Activated T-cell treated with anti-CD3 and anti-CD28 coated beads for 24 hours (primary cell): ENCODE measurements around the gene COA1.

Experiments used
- DNase-seq: peaks from one replicate; pipeline ENCODE4 v3.0.0-alpha.2; 2020; ENCODE audit warnings: low read depth

COA1 gene

GRCh38 chr7:43652364-43652763 is 77.0 kb downstream of the COA1 start:
- no peak for DNase-seq

- no peak for DNase-seq
These were observed 78.8 kb downstream of the COA1 start for GRCh38 chr7:43650457-43651052.

- DNase-seq: peak; percentile 53
These were observed 79.5 kb downstream of the COA1 start for GRCh38 chr7:43649755-43650274.

GRCh38 chr7:43648473-43649406 is 80.6 kb downstream of the COA1 start:
- DNase-seq: peak; percentile 50

GRCh38 chr7:43647673-43648472 is 81.5 kb downstream of the COA1 start:
- peak; percentile 58 for DNase-seq

- DNase-seq: no peak
These were observed 82.0 kb downstream of the COA1 start for GRCh38 chr7:43647339-43647672.

- no peak for DNase-seq
These were observed 82.6 kb downstream of the COA1 start for GRCh38 chr7:43646603-43647338.

- no peak for DNase-seq
These were observed 83.6 kb downstream of the COA1 start for GRCh38 chr7:43645699-43646226.

- DNase-seq: no peak
These were observed 85.5 kb downstream of the COA1 start for GRCh38 chr7:43643846-43644245.

- DNase-seq: no peak
These were observed 86.3 kb downstream of the COA1 start for GRCh38 chr7:43642897-43643630.

GRCh38 chr7:43640679-43641078 is 88.6 kb downstream of the COA1 start:
- no peak for DNase-seq

- DNase-seq: no peak
These were observed 89.3 kb downstream of the COA1 start for GRCh38 chr7:43639858-43640491.

- DNase-seq: no peak
These were observed 92.1 kb downstream of the COA1 start for GRCh38 chr7:43637114-43637806.

GRCh38 chr7:43636093-43636492 is 93.2 kb downstream of the COA1 start:
- no peak for DNase-seq

GRCh38 chr7:43634384-43634783 is 94.9 kb downstream of the COA1 start:
- DNase-seq: no peak

- DNase-seq: no peak
These were observed 96.6 kb downstream of the COA1 start for GRCh38 chr7:43632746-43633145.

- DNase-seq: no peak
These were observed 97.8 kb downstream of the COA1 start for GRCh38 chr7:43631559-43631958.

GRCh38 chr7:43630482-43630881 is 98.8 kb downstream of the COA1 start:
- DNase-seq: no peak

GRCh38 chr7:43629857-43630256 is 99.5 kb downstream of the COA1 start:
- DNase-seq: no peak

- no peak for DNase-seq
These were observed 100.9 kb downstream of the COA1 start for GRCh38 chr7:43628431-43628830.
